Measurements from ENCODE around the gene ANKS1A.

The ANKS1A gene

DNA sequence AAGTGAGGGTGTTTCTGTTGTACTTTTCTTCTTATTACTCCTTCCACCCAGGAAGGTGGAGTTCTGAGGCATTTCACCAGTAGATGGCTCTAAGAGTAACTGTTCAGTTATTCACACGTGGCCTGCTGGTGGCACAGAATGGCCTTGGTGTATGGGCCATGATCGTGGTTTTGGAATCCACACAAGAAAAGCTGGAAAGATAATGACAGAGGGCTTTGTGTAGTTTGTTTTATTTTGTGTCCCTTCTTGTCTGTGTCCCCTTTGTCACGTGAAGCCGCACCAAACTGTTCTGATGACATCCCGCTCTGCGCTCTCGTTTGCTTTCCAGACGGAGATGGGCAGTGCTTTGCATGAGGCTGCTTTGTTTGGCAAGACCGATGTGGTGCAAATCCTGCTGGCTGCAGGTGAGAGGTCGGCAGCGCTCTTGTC is 93.4 kb downstream of the ANKS1A start:
- TF ChIP-seq, protein P1, sequence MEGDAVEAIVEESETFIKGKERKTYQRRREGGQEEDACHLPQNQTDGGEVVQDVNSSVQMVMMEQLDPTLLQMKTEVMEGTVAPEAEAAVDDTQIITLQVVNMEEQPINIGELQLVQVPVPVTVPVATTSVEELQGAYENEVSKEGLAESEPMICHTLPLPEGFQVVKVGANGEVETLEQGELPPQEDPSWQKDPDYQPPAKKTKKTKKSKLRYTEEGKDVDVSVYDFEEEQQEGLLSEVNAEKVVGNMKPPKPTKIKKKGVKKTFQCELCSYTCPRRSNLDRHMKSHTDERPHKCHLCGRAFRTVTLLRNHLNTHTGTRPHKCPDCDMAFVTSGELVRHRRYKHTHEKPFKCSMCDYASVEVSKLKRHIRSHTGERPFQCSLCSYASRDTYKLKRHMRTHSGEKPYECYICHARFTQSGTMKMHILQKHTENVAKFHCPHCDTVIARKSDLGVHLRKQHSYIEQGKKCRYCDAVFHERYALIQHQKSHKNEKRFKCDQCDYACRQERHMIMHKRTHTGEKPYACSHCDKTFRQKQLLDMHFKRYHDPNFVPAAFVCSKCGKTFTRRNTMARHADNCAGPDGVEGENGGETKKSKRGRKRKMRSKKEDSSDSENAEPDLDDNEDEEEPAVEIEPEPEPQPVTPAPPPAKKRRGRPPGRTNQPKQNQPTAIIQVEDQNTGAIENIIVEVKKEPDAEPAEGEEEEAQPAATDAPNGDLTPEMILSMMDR (IDR thresholded peaks at IDR 0.05; ENCODE audit: low read depth, low read length): peak; percentile 50
- peak; percentile 43 to 52 for DNase-seq (ENCODE audit: low read depth in 2 of 2)
- H3K4me3 ChIP-seq (replicated peaks in 1 of 2; ENCODE audit: low read depth in 2 of 2, low read length in 2 of 2): no peak overlapping the region

DNA sequence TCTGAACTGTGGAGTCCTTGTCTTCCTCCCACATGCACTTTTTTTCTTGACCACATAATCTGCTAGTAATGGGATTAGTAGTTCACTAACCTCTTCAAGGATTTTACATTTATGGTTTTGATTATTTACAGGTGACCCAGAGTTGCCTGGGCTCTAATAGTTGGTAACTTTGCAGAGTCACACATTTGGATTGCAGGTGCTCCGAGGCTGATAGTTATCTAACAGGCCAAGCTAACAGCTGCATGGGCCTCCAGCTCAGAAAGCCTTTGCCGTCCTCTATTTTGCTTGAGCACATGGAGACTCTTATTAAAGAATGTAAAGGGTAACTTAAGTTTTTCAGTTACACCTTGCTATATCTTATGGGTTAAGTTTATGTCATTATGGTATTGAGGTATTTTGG is 95.4 kb downstream of the ANKS1A start:
- no peak for DNase-seq (ENCODE audit: low read depth in 2 of 2)
- TF ChIP-seq, protein P1 (IDR thresholded peaks at IDR 0.05; ENCODE audit: low read depth, low read length): no peak
- H3K4me3 ChIP-seq (replicated peaks in 1 of 2; ENCODE audit: low read depth in 2 of 2, low read length in 2 of 2): no peak overlapping the region

DNA sequence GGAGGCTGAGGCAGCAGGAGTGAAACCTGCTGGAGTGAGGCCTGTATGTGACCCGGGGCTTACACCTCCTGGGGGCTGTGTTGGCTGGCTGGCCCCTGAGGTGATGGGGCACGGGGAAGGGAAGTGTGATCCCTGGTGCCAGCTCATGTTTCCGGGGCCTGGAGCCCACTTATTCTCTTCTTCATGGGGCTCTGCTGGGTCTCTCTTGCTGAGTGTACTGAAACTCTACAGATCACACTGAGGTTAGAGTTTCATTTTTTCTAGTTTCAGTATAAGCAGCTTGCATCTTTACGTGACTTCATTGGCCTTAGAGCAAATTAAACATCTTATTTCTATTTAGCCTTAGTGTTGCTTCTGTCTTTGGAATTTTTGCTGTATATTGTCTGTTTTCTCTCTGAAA is 96.2 kb downstream of the ANKS1A start:
- H3K4me3 ChIP-seq (replicated peaks in 1 of 2; ENCODE audit: low read depth in 2 of 2, low read length in 2 of 2): no peak overlapping the region
- DNase-seq (ENCODE audit: low read depth in 2 of 2): no peak
- TF ChIP-seq, protein P1 (IDR thresholded peaks at IDR 0.05; ENCODE audit: low read depth, low read length): no peak

DNA sequence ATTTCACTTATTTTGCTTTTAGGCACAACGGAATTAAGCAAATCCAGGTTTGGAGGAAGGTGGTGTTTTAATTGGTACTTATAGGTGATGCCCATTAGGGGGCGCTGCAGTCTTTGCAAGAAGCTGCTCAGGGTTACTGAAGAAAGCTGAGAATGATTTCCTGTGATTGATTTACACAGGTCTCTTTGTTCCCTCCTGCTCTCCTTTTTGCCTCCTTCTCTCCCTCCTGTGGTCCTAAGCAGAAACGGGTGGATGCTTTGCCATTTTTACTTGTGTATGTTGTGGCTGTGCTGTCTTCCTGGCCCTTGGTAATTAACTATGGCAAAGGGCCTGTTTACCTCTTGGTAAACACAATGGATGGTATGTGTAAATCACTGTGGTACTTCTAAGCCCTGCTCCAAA is 97.8 kb downstream of the ANKS1A start:
- peak; percentile 89 to 90 for DNase-seq (ENCODE audit: low read depth in 2 of 2)
- TF ChIP-seq, protein P1 (IDR thresholded peaks at IDR 0.05; ENCODE audit: low read depth, low read length): peak; percentile 66
- H3K4me3 ChIP-seq (replicated peaks in 1 of 2; ENCODE audit: low read depth in 2 of 2, low read length in 2 of 2): no peak overlapping the region

DNA sequence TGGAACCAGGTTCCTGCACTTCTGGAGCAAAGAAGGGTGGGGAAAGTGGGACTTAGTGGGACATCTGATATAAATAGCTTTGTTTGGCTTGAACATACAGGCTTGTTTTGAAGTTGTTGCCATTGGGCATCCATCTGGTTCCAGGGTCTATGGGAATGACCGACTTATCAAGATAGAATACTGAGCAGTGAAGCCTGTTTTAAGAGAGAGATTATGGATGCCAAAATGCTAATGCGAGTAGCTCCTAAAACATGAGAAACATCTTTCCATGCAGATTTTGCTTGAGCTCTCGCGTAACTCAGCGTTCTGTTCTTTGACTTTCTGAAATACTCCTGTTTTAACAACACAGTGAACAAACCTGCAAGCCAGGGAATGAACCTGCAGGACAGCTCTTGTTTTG is 98.5 kb downstream of the ANKS1A start:
- TF ChIP-seq, protein P1 (IDR thresholded peaks at IDR 0.05; ENCODE audit: low read depth, low read length): no peak

DNA sequence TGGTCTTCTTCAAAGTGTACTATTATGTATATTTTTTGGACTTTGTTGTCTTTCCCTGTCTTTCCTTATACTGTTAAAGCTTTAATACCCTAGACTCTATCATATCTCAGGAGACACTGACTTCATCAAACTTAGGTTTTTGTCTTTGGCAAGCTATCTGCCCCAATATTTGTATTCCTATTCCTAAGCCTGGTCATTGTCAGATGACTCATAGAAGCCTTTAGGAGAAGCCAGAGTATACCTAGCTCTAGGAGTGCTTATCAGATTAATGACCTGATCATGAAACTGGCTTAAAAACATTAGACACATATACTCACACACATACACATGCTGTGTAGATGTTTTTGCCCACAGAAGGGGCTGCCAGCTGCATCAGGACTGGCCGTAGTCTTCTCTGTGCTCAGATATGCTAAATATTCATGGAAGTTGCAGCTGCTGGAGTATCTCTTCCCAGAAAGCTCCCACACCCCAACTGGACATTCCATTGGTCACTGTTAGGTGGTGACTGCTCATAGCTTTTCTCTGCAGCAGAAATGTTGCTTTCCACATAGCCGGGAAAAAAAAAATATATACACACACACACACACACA is 102.0 kb downstream of the ANKS1A start:
- no peak overlapping the region for H3K4me3 ChIP-seq (replicated peaks in 1 of 2; ENCODE audit: low read depth in 2 of 2, low read length in 2 of 2)
- TF ChIP-seq, protein P1 (IDR thresholded peaks at IDR 0.05; ENCODE audit: low read depth, low read length): no peak
- peak; percentile 39 to 59 for DNase-seq (ENCODE audit: low read depth in 2 of 2)

More for the DNA sequence above, 98.5 kb downstream of the ANKS1A start:
- DNase-seq (ENCODE audit: low read depth in 2 of 2): no peak
- no peak overlapping the region for H3K4me3 ChIP-seq (replicated peaks in 1 of 2; ENCODE audit: low read depth in 2 of 2, low read length in 2 of 2)

DNA sequence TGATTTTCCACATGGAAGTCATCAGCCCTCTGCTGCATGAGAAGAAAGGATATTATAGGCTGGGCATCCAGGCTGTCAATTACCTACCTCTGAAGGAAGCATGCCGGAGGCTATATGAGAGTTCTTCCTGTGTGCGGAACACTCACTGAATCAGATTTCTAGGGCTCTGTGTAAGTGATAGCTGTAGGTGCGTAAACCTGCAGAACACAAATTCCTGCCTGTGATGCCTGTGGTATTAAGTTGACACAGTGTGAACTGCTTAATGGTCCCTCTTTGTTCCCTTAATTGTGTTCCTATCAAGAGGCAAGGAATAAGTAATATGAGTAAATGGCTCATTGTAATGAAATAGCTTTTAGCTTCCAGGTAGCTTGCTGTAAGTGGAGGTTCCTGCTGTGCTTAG is 103.3 kb downstream of the ANKS1A start:
- DNase-seq (ENCODE audit: low read depth in 2 of 2): no peak
- TF ChIP-seq, protein P1 (IDR thresholded peaks at IDR 0.05; ENCODE audit: low read depth, low read length): no peak
- H3K4me3 ChIP-seq (replicated peaks in 1 of 2; ENCODE audit: low read depth in 2 of 2, low read length in 2 of 2): no peak overlapping the region

Data from cardiac fibroblast (primary cell).